Measurements from ENCODE around the gene SLC26A1. TPM values are rescaled to one million over a fixed set of nuclear protein-coding genes. Genes with fewer than 3 reads are reported as not detected.
"Not testable (repeated sequence)": the region's sequence is repeated elsewhere in the genome, so short reads cannot be mapped to it uniquely, and the experiment has no call there.

Gene SLC26A1
- total RNA-seq, 1 experiment from 2014 or later, result 0.03 TPM

DNA sequence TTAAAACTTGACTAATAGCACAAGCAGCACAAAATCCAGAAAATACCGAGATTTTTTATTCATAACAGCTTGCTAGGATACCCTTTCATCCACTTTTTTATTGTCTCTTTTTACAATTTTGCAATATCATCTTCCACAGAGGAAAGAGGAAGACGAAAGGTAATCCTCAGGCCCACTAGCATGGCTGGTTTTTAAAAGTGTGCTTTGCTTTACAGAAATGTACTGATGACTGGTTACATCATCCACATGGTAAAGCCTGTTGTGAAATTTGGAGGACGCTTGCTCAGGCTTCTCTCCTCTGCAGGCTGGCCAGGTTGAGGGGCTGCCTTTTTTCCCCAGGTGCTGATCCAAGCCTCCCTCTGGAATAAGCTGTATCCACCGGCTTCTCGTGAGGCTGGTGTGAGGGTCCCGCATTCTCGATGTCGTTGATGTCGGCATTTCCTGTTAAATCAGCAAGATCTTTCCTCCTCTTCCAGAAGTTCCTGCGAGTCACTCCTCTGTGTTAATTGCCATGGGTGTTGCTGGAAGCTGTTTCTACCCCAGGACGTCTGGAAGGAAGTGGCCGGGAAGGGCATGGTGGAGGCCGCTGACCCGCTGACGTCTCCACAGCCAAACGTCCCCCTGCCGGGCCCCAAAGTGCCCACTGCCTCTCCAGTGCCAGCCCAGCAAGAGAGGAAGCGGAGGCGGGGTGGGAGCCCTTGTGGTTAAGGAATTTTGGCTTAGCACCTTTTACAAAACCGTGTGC is 14.1 kb downstream of the SLC26A1 start:
- Histone ChIP-seq H3K4me3 (ENCODE audit: insufficient read depth, low read depth, low read length) (no peak overlapping the region), H3K27me3 (ENCODE audit: control insufficient read depth, insufficient read depth, low read length) (peaks cover 2% of the 10 kb centered on the region; the same call in 1 of the 2 replicates), H3K36me3 (replicated peaks; ENCODE audit: control insufficient read depth, insufficient read depth, low read length) (no peaks in the 10 kb centered on the region)
- DNase-seq, result no peak

GRCh38 chr4:976016-976415 is 17.2 kb downstream of the SLC26A1 start:
- DNase-seq; H3K4me3 ChIP-seq (ENCODE audit: insufficient read depth, low read depth, low read length); H3K36me3 ChIP-seq (replicated peaks; ENCODE audit: control insufficient read depth, insufficient read depth, low read length): not testable (repeated sequence)
- peaks cover 10% of the 10 kb centered on the region; the same call in 1 of the 2 replicates for H3K27me3 ChIP-seq (ENCODE audit: control insufficient read depth, insufficient read depth, low read length)

DNA sequence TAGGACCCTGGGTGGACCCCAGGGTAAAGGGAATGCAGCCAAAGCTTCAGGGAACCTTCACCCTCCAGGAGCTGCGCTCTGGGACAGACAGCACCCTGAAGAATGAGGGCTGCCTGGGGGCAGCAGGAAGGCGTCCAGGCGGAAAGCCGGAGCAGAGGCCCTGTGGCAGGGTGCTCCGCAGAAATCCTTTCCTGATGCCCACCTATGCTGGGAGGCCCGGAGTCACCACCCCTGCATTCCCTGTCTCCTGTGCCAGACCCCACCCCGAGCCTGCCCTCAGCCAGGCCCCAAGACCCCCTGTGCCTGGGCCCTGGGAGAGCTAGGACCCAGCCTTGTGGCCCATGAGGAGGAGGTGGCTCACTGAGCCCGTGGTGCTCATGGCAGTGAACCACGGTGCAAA is 18.5 kb downstream of the SLC26A1 start:
- no peak overlapping the region for H3K4me3 ChIP-seq (ENCODE audit: insufficient read depth, low read depth, low read length)
- H3K27me3 ChIP-seq (ENCODE audit: control insufficient read depth, insufficient read depth, low read length), result peaks cover 10% of the 10 kb centered on the region; the same call in 1 of the 2 replicates
- DNase-seq, result no peak
- H3K36me3 ChIP-seq (replicated peaks; ENCODE audit: control insufficient read depth, insufficient read depth, low read length), result no peaks in the 10 kb centered on the region

- H3K4me3 ChIP-seq (ENCODE audit: insufficient read depth, low read depth, low read length), result peak within 1 kb of the TSS; percentile 67
- H3K36me3 ChIP-seq (replicated peaks; ENCODE audit: control insufficient read depth, insufficient read depth, low read length), result no peaks in the 10 kb centered on the region
- peaks cover 10% of the 10 kb centered on the region; the same call in 1 of the 2 replicates for H3K27me3 ChIP-seq (ENCODE audit: control insufficient read depth, insufficient read depth, low read length)
- DNase-seq, result peak; percentile 100
Observed at GRCh38 chr4:973431-974397, 19.5 kb downstream of the SLC26A1 start, which contains the start of gene DGKQ. DGKQ (minus strand) TSS chr4:973569; CDS start chr4:973482, 87 bp downstream.

DNA sequence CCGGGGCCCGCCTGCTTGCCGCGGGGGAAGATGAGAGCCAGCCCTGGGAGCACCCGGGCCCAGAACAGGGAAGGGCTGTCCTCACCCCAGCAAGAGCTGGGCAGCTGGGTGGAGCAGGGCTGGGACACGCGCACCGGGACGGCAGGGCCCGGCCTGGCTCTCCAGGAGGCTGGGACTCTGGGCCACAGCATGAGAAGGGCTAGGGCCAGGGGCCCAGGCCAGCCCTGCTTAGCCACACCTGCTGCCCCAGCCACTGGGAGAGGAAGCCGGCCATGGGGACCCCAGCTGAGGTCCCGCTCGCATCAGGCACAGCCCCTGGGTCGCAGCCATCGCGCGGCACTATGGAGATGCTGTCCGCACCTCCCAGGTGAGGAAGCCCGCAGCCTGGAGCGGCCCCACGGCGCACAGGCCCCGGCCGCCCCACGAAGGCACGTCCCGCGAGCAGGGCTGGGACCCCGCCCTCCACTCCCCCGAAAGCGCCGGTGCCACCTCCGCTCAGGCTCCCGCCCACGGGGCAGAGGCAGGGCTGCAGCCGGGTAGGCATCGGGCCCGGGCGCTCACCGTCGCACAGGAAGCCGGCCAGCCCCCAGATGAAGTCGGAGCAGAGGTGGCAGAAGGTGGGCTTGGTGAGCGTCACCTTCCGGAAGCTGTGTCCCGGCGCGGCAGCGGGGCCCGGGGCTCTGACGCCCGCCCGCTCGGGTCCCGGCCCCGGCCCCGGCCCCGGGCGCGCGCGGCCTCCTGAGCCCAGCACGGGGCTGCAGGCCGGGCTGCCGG is 20.4 kb downstream of the SLC26A1 start:
- DNase-seq, result peak; percentile 89
- Histone ChIP-seq H3K27me3 (ENCODE audit: control insufficient read depth, insufficient read depth, low read length) (peaks cover 10% of the 10 kb centered on the region; the same call in 1 of the 2 replicates), H3K4me3 (ENCODE audit: insufficient read depth, low read depth, low read length) (peak overlapping the region; percentile 67), H3K36me3 (replicated peaks; ENCODE audit: control insufficient read depth, insufficient read depth, low read length) (no peaks in the 10 kb centered on the region)

GRCh38 chr4:971666-972500 is 21.3 kb downstream of the SLC26A1 start:
- Histone ChIP-seq H3K27me3 (ENCODE audit: control insufficient read depth, insufficient read depth, low read length) (peaks cover 10% of the 10 kb centered on the region), H3K36me3 (replicated peaks; ENCODE audit: control insufficient read depth, insufficient read depth, low read length) (no peaks in the 10 kb centered on the region), H3K4me3 (ENCODE audit: insufficient read depth, low read depth, low read length) (peak overlapping the region; percentile 67; the same call in 1 of the 2 replicates)
- DNase-seq, result no peak

- H3K27me3 ChIP-seq (ENCODE audit: control insufficient read depth, insufficient read depth, low read length), result peaks cover 10% of the 10 kb centered on the region
- no peak overlapping the region for H3K4me3 ChIP-seq (ENCODE audit: insufficient read depth, low read depth, low read length)
- no peaks in the 10 kb centered on the region for H3K36me3 ChIP-seq (replicated peaks; ENCODE audit: control insufficient read depth, insufficient read depth, low read length)
- no peak for DNase-seq
Observed at GRCh38 chr4:970854-971520, 22.2 kb downstream of the SLC26A1 start.

DNA sequence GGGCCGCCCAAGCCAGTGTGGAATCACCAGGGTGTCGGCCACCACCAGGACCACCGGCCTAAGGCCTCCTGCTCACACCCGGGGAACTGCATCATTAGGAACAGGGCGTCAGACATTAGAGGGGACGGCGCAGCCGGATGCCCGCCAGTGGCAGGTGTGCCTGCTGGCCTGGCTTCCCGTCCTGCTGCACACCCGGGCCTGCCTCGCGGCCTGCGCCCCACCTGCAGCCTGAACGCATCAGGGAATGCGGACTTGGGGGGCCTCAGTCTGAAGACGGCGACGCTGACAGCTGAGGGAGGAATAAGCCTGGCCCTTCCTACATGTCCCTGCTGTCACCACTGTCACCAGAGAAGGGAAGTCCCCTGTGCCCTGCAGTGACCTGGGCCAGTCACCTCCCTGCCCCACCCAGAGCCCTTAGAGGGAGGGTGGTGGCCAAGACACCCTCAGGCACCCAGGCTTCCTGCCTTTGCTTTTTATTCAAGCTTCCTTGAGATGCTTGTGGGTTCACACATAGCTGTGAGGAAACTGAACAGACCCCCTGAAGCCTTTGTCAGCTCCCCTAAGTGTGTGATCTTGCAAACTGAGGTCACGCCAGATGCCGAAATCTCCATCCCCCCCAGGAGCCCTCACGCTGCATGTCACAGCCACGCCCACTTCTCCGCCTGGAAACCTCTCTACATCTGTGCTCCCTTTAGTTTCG is 23.0 kb downstream of the SLC26A1 start:
- H3K27me3 ChIP-seq (ENCODE audit: control insufficient read depth, insufficient read depth, low read length), result peaks cover 10% of the 10 kb centered on the region
- DNase-seq, result no peak
- no peaks in the 10 kb centered on the region for H3K36me3 ChIP-seq (replicated peaks; ENCODE audit: control insufficient read depth, insufficient read depth, low read length)
- H3K4me3 ChIP-seq (ENCODE audit: insufficient read depth, low read depth, low read length), result no peak overlapping the region

GRCh38 chr4:968621-969394 is 24.4 kb downstream of the SLC26A1 start:
- H3K36me3 ChIP-seq (replicated peaks; ENCODE audit: control insufficient read depth, insufficient read depth, low read length), result no peaks in the 10 kb centered on the region
- H3K27me3 ChIP-seq (ENCODE audit: control insufficient read depth, insufficient read depth, low read length), result peaks cover 8% of the 10 kb centered on the region
- DNase-seq, result peak; percentile 74
- H3K4me3 ChIP-seq (ENCODE audit: insufficient read depth, low read depth, low read length), result no peak overlapping the region

- H3K4me3 ChIP-seq (ENCODE audit: insufficient read depth, low read depth, low read length), result no peak overlapping the region; the same call in 1 of the 2 replicates
- H3K36me3 ChIP-seq (replicated peaks; ENCODE audit: control insufficient read depth, insufficient read depth, low read length), result no peaks in the 10 kb centered on the region
- peak; percentile 91 for DNase-seq
- peaks cover 7% of the 10 kb centered on the region for H3K27me3 ChIP-seq (ENCODE audit: control insufficient read depth, insufficient read depth, low read length)
Observed at GRCh38 chr4:968221-968620, 25.0 kb downstream of the SLC26A1 start.

GRCh38 chr4:967113-968104 is 25.8 kb downstream of the SLC26A1 start:
- peak; percentile 86 for DNase-seq
- Histone ChIP-seq H3K27me3 (ENCODE audit: control insufficient read depth, insufficient read depth, low read length) (no peaks in the 10 kb centered on the region; the same call in none of the 2 replicates), H3K4me3 (ENCODE audit: insufficient read depth, low read depth, low read length) (peak overlapping the region; percentile 23; the same call in 1 of the 2 replicates), H3K36me3 (replicated peaks; ENCODE audit: control insufficient read depth, insufficient read depth, low read length) (no peaks in the 10 kb centered on the region)
